Mammary epithelial cell (primary cell): ENCODE results near the gene NACC1.

Experiments
- CTCF ChIP-seq, 2 donors: IDR thresholded peaks in 1 of 2; conservative IDR thresholded peaks in 1 of 2; 2 replicates each; pipeline ENCODE4 v1.5.1; 2011 to 2012; ENCODE audit warnings: inconsistent platforms in 2 of 2, low read length in 2 of 2, mild to moderate bottlenecking in 2 of 2, control low read depth in 1 of 2, low read depth in 1 of 2; ENCODE audit not compliant: insufficient read depth in 1 of 2; ENCODE audit errors: extremely low read depth in 1 of 2
- EZH2 ChIP-seq: IDR thresholded peaks from 2 replicates; pipeline ENCODE4 v1.6.1; 2012; ENCODE audit warnings: low read length, inconsistent platforms, borderline replicate concordance

- TF ChIP-seq CTCF (conservative IDR thresholded peaks at IDR 0.05 in 1 of 2, IDR thresholded peaks at IDR 0.05 in 1 of 2; ENCODE audit: extremely low read depth in 1 of 2, insufficient read depth in 1 of 2, low read depth in 1 of 2, low read length in 2 of 2) (no peak), EZH2 (no peak)
Observed at GRCh38 chr19:13146763-13147563, 28.9 kb downstream of the NACC1 start.
